Stomach (tissue), 4 donors: ENCODE measurements around the gene UBE2M.

Source experiments
- EP300 ChIP-seq: sonication (generic); formaldehyde crosslinking; IDR thresholded peaks from one replicate; pipeline ENCODE4 v1.6.1; 2017; ENCODE audit warnings: antibody characterized with exemption
- POLR2A ChIP-seq, 4 donors: fragments of 450-650 bp; IDR thresholded peaks; one replicate each; pipeline ENCODE4 v1.6.1; 2016; ENCODE audit warnings: antibody characterized with exemption in 4 of 4, control low read depth in 2 of 4, mild to moderate bottlenecking in 1 of 4, moderate library complexity in 1 of 4
- POLR2AphosphoS5 ChIP-seq, 3 donors: sonication (generic); formaldehyde crosslinking; IDR thresholded peaks; one replicate each; pipeline ENCODE4 v1.6.1; 2016; ENCODE audit warnings: antibody characterized with exemption in 3 of 3
- TF ChIP-seq, protein P1 (sequence below), 7 experiments: fragments of 450-650 bp in 4 of 7; fragments of 200-600 bp in 3 of 7; sonication (generic) in 3 of 7; IDR thresholded peaks; one replicate each; pipeline ENCODE4 v1.5.1; 2016 to 2019; ENCODE audit warnings: antibody characterized with exemption in 7 of 7, control low read depth in 2 of 7, mild to moderate bottlenecking in 1 of 7

DNA sequence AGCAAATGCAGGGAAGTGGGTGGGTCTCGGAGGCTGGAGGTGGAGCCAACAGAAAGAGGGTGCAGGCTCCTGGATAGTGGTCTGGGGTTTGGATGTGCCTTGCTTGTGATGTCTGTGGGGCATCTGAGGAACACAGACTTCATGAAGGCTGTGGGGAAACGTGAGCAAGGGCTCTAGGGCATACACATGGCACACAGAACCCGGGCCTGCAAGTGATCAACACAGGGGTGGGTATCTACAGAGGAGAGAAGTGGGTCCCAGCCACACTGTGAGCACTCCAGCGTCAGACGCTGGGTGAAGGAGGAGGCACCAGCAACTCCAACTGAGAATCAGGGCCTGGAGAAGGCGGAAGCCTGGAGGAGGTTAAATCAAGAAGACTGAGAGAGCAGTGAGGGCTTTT, 5.4 kb upstream of the UBE2M start:
- TF ChIP-seq, protein P1, sequence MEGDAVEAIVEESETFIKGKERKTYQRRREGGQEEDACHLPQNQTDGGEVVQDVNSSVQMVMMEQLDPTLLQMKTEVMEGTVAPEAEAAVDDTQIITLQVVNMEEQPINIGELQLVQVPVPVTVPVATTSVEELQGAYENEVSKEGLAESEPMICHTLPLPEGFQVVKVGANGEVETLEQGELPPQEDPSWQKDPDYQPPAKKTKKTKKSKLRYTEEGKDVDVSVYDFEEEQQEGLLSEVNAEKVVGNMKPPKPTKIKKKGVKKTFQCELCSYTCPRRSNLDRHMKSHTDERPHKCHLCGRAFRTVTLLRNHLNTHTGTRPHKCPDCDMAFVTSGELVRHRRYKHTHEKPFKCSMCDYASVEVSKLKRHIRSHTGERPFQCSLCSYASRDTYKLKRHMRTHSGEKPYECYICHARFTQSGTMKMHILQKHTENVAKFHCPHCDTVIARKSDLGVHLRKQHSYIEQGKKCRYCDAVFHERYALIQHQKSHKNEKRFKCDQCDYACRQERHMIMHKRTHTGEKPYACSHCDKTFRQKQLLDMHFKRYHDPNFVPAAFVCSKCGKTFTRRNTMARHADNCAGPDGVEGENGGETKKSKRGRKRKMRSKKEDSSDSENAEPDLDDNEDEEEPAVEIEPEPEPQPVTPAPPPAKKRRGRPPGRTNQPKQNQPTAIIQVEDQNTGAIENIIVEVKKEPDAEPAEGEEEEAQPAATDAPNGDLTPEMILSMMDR (IDR thresholded peaks at IDR 0.05), result no peak
- no peak for TF ChIP-seq POLR2AphosphoS5 (IDR thresholded peaks at IDR 0.05)
- peak in 1 of 4 donors; percentile 4 for TF ChIP-seq POLR2A (IDR thresholded peaks at IDR 0.05)
- TF ChIP-seq EP300, result no peak
